Measurements from ENCODE around the gene EEIG2.

The EEIG2 gene

GRCh38 chr1:108553905-108554304 is 6.0 kb upstream of the EEIG2 start:
- TF ChIP-seq CTCF (IDR thresholded peaks at IDR 0.05; ENCODE audit: insufficient read depth, low read depth, low read length, missing control alignments) = no peak
- no peak overlapping the region for H3K4me3 ChIP-seq (ENCODE audit: low read length)
- DNase-seq (ENCODE audit: low read depth) = no peak

GRCh38 chr1:108554682-108555427 is 5.0 kb upstream of the EEIG2 start:
- no peak for TF ChIP-seq CTCF (IDR thresholded peaks at IDR 0.05; ENCODE audit: insufficient read depth, low read depth, low read length, missing control alignments)
- DNase-seq (ENCODE audit: low read depth) = no peak
- no peak overlapping the region for H3K4me3 ChIP-seq (ENCODE audit: low read length)

DNA sequence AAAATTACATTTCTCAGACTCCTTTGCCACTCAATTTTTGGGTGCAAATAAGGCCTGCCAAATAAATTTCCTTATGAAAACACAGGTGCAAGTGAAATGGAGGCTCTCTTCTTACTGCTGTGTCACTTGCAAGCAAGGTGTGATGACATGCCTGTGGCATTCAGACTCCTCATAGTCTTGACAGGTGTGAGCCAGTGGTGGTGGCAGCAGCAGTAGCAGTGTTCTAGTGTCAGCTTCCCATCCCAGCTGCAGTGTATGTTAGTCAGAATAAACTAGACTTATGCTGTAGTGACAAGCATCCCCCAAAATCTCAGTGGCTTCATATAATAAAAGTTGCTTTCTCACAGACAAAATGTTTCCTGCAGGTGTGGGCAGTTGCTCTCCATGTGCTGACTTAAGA is 3.8 kb upstream of the EEIG2 start:
- no peak overlapping the region for H3K4me3 ChIP-seq (ENCODE audit: low read length)
- TF ChIP-seq CTCF (IDR thresholded peaks at IDR 0.05; ENCODE audit: insufficient read depth, low read depth, low read length, missing control alignments) = no peak
- no peak for DNase-seq (ENCODE audit: low read depth)

DNA sequence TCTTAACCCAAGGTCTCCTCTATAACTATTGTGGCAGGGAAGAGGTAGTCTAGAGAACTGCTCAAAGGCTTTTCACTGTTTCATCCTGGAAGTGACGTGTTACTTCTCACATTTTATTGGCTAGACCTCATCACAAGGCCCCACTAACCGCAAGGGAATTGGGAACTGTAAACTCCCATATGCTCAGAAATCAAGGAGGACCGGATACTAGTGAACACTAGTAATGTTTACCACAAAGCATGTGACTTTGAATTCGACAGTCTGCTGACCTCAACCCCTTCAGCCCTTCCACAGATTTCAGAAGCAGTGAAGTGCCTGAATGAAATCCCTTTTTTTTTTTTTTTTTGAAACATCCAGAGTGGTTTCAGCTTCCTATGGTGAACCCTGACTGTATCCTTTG is 3.4 kb upstream of the EEIG2 start:
- H3K4me3 ChIP-seq (ENCODE audit: low read length) = no peak overlapping the region
- TF ChIP-seq CTCF (IDR thresholded peaks at IDR 0.05; ENCODE audit: insufficient read depth, low read depth, low read length, missing control alignments) = no peak
- no peak for DNase-seq (ENCODE audit: low read depth)

- DNase-seq (ENCODE audit: low read depth) = no peak
These were observed 2.6 kb upstream of the EEIG2 start for GRCh38 chr1:108557296-108557695.

GRCh38 chr1:108560189-108560873 is 431 bp downstream of the EEIG2 start:
- peak; percentile 14 for DNase-seq (ENCODE audit: low read depth)
- TF ChIP-seq CTCF (IDR thresholded peaks at IDR 0.05; ENCODE audit: insufficient read depth, low read depth, low read length, missing control alignments) = no peak
- H3K4me3 ChIP-seq (ENCODE audit: low read length) = peak overlapping the region; percentile 37

More at GRCh38 chr1:108557296-108557695, 2.6 kb upstream of the EEIG2 start:
- TF ChIP-seq CTCF (IDR thresholded peaks at IDR 0.05; ENCODE audit: insufficient read depth, low read depth, low read length, missing control alignments) = no peak
- H3K4me3 ChIP-seq (ENCODE audit: low read length) = no peak overlapping the region

Measured in epithelial cell of esophagus (primary cell).